IMR-90 (cell line): ENCODE results near the gene USP31.

Experiments used
- BHLHE40 ChIP-seq: fragments of 150-350 bp; IDR thresholded peaks from 2 replicates; pipeline ENCODE4 v1.6.1; 2016; ENCODE audit warnings: mild to moderate bottlenecking, low read depth, low read length
- CEBPB ChIP-seq: IDR thresholded peaks from 2 replicates; pipeline ENCODE4 v1.6.1; 2012; ENCODE audit warnings: low read depth, low read length, improper control_type of control experiment
- ELK1 ChIP-seq: fragments of 150-350 bp; IDR thresholded peaks from 2 replicates; pipeline ENCODE4 v1.6.1; 2016; ENCODE audit warnings: low read depth, mild to moderate bottlenecking, low read length, moderate library complexity, borderline replicate concordance
- MAFK ChIP-seq: IDR thresholded peaks from 2 replicates; pipeline ENCODE4 v1.6.1; 2012; ENCODE audit warnings: low read depth, low read length, improper control_type of control experiment
- MAZ ChIP-seq: IDR thresholded peaks from 2 replicates; pipeline ENCODE4 v1.6.1; 2012; ENCODE audit warnings: low read depth, mild to moderate bottlenecking, low read length, improper control_type of control experiment, moderate library complexity, borderline replicate concordance
- NFE2L2 ChIP-seq: fragments of 150-350 bp; IDR thresholded peaks from 2 replicates; pipeline ENCODE4 v1.6.1; 2016; ENCODE audit warnings: low read depth, mild to moderate bottlenecking, low read length
- POLR2A ChIP-seq: IDR thresholded peaks from 2 replicates; pipeline ENCODE4 v1.6.1; 2012; ENCODE audit warnings: mild to moderate bottlenecking, low read depth, low read length
- RAD21 ChIP-seq: IDR thresholded peaks from 2 replicates; pipeline ENCODE4 v1.6.1; 2012; ENCODE audit warnings: low read length, improper control_type of control experiment
- RCOR1 ChIP-seq: IDR thresholded peaks from 2 replicates; pipeline ENCODE4 v1.6.1; 2012; ENCODE audit warnings: mild to moderate bottlenecking, low read length, improper control_type of control experiment; ENCODE audit not compliant: insufficient replicate concordance
- RFX5 ChIP-seq: IDR thresholded peaks from 2 replicates; pipeline ENCODE4 v1.8.0; 2012; ENCODE audit warnings: low read depth, mild to moderate bottlenecking, low read length, moderate library complexity
- USF2 ChIP-seq: fragments of 150-350 bp; IDR thresholded peaks from 2 replicates; pipeline ENCODE4 v1.6.1; 2017; ENCODE audit warnings: mild to moderate bottlenecking, antibody characterized with exemption, low read length, low read depth
- TF ChIP-seq, protein P1 (sequence below): conservative IDR thresholded peaks from 2 replicates; pipeline ENCODE4 v1.5.1; 2012; ENCODE audit warnings: mild to moderate bottlenecking, low read depth, low read length, improper control_type of control experiment

GRCh38 chr16:23182206-23182678 lies 33.0 kb upstream of the USP31 start:
- no peak for TF ChIP-seq RCOR1
- TF ChIP-seq, protein P1, sequence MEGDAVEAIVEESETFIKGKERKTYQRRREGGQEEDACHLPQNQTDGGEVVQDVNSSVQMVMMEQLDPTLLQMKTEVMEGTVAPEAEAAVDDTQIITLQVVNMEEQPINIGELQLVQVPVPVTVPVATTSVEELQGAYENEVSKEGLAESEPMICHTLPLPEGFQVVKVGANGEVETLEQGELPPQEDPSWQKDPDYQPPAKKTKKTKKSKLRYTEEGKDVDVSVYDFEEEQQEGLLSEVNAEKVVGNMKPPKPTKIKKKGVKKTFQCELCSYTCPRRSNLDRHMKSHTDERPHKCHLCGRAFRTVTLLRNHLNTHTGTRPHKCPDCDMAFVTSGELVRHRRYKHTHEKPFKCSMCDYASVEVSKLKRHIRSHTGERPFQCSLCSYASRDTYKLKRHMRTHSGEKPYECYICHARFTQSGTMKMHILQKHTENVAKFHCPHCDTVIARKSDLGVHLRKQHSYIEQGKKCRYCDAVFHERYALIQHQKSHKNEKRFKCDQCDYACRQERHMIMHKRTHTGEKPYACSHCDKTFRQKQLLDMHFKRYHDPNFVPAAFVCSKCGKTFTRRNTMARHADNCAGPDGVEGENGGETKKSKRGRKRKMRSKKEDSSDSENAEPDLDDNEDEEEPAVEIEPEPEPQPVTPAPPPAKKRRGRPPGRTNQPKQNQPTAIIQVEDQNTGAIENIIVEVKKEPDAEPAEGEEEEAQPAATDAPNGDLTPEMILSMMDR: peak; percentile 86
- TF ChIP-seq RFX5: no peak
- TF ChIP-seq POLR2A: no peak
- no peak for TF ChIP-seq CEBPB
- TF ChIP-seq USF2: no peak
- TF ChIP-seq MAZ: no peak
- TF ChIP-seq NFE2L2: no peak
- TF ChIP-seq MAFK: no peak
- peak; percentile 69 for TF ChIP-seq RAD21
- TF ChIP-seq BHLHE40: no peak
- TF ChIP-seq ELK1: no peak
